SK-N-MC (cell line): ENCODE data around the gene LAPTM5.

Source experiments
- EZH2 ChIP-seq: fragments of 200-600 bp; sonication (generic); IDR thresholded peaks from one replicate; pipeline ENCODE4 v1.6.1; 2017; ENCODE audit warnings: antibody characterized with exemption
- FOXP2 ChIP-seq: optimal IDR thresholded peaks from 2 replicates; pipeline ENCODE3; 2011; ENCODE audit warnings: mild to moderate bottlenecking, moderate library complexity; ENCODE audit not compliant: insufficient read depth; ENCODE audit errors: extremely low read length, control extremely low read depth
- POLR2AphosphoS5 ChIP-seq: IDR thresholded peaks from 2 replicates; pipeline ENCODE4 v1.6.1; 2012; ENCODE audit warnings: mild to moderate bottlenecking, low read depth, low read length, borderline replicate concordance

DNA sequence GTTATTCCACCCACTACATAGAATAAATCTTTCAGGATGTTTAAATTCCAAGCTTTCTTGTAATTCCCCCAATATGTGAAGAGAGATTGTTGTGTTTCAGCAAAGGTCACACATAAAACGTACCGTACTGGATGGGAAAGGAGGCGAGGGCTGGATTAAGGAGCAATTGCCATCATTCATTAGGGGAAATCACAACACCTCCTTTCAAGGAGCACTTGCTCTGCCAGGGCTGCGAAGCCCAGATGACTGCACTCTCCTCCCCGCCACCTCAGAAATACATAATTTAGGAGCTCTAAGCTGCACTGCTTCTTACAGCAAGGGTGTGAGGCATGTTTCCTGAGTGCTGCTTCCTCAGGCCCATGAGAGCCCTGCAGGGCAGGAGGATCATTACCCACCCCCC is 63.8 kb downstream of the LAPTM5 start:
- TF ChIP-seq EZH2 (no peak), POLR2AphosphoS5 (no peak), FOXP2 (no peak)
